Measurements from ENCODE around the gene RARA. TPM values are rescaled to one million over a fixed set of nuclear protein-coding genes. Genes with fewer than 3 reads are reported as not detected.
"Not testable (repeated sequence)": the region's sequence is repeated elsewhere in the genome, so short reads cannot be mapped to it uniquely, and the experiment has no call there.

RARA gene
- total RNA-seq, 1 donor: 67.9 TPM

DNA sequence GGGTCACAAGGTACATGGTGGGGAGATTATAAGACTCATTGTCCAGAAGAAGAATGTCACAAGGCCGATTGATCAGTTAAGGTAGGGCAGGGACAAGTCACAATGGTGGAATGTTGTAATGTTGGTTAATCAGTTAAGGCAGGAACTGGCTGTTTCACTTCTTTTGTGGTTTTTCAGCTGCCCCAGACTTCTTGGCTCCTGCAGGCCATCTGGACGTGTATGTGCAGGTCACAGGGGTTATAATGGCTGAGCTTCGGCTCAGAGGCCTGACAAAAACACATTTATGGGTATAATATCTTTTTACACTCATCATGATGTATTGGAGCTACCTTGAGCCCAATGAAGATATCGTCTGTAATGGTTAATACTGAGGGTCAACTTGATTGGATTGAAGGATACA lies 63.7 kb downstream of the RARA start:
- H3K9me3 ChIP-seq (ENCODE audit: low read depth, low read length); H3K4me3 ChIP-seq (ENCODE audit: low read length); H3K27me3 ChIP-seq (ENCODE audit: insufficient read depth, low read length); H3K4me1 ChIP-seq (ENCODE audit: insufficient read depth, low read length): not testable (repeated sequence)

GRCh38 chr17:40373324-40373723 lies 64.3 kb downstream of the RARA start:
- H3K4me3 ChIP-seq (ENCODE audit: low read length): no peak overlapping the region
- H3K9me3 ChIP-seq (ENCODE audit: low read depth, low read length): no peaks in the 10 kb centered on the region
- H3K4me1 ChIP-seq (ENCODE audit: insufficient read depth, low read length): no peaks in the 10 kb centered on the region
- no peaks in the 10 kb centered on the region for H3K27me3 ChIP-seq (ENCODE audit: insufficient read depth, low read length)

- H3K4me3 ChIP-seq (ENCODE audit: low read length): no peak overlapping the region
- no peaks in the 10 kb centered on the region for H3K9me3 ChIP-seq (ENCODE audit: low read depth, low read length)
- no peaks in the 10 kb centered on the region for H3K27me3 ChIP-seq (ENCODE audit: insufficient read depth, low read length)
- H3K4me1 ChIP-seq (ENCODE audit: insufficient read depth, low read length): no peaks in the 10 kb centered on the region
These were observed 65.0 kb downstream of the RARA start for GRCh38 chr17:40373999-40374398.

- Histone ChIP-seq H3K9me3 (ENCODE audit: low read depth, low read length) (no peaks in the 10 kb centered on the region), H3K27me3 (ENCODE audit: insufficient read depth, low read length) (no peaks in the 10 kb centered on the region), H3K4me1 (ENCODE audit: insufficient read depth, low read length) (no peaks in the 10 kb centered on the region), H3K4me3 (ENCODE audit: low read length) (no peak overlapping the region)
These were observed 66.0 kb downstream of the RARA start for GRCh38 chr17:40374821-40375498.

- not testable (repeated sequence) for H3K9me3 ChIP-seq (ENCODE audit: low read depth, low read length); H3K4me1 ChIP-seq (ENCODE audit: insufficient read depth, low read length); H3K27me3 ChIP-seq (ENCODE audit: insufficient read depth, low read length); H3K4me3 ChIP-seq (ENCODE audit: low read length)
These were observed 66.8 kb downstream of the RARA start for GRCh38 chr17:40375786-40376185.

- not testable (repeated sequence) for H3K4me1 ChIP-seq (ENCODE audit: insufficient read depth, low read length); H3K4me3 ChIP-seq (ENCODE audit: low read length); H3K27me3 ChIP-seq (ENCODE audit: insufficient read depth, low read length); H3K9me3 ChIP-seq (ENCODE audit: low read depth, low read length)
These were observed 67.6 kb downstream of the RARA start for GRCh38 chr17:40376541-40376940.

DNA sequence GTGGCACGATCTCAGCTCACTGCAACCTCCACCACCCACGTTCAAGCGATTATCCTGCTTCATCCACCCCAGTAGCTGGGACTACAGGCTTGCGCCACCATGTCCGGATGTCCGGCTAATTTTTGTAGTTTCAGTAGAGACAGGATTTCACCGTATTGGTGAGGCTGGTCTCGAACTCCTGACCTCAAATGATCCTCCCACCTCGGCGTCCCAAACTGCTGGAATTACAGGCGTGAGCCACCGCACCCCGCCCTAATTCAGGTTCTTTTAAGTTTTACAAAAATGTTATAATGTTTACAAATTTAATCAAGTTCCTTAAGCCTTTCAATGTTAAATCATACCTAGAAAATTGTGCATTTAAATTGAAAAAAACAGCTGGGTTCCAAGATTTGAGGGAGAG lies 68.9 kb downstream of the RARA start:
- Histone ChIP-seq H3K4me3 (ENCODE audit: low read length) (no peak overlapping the region), H3K4me1 (ENCODE audit: insufficient read depth, low read length) (no peaks in the 10 kb centered on the region), H3K27me3 (ENCODE audit: insufficient read depth, low read length) (no peaks in the 10 kb centered on the region), H3K9me3 (ENCODE audit: low read depth, low read length) (no peaks in the 10 kb centered on the region)

DNA sequence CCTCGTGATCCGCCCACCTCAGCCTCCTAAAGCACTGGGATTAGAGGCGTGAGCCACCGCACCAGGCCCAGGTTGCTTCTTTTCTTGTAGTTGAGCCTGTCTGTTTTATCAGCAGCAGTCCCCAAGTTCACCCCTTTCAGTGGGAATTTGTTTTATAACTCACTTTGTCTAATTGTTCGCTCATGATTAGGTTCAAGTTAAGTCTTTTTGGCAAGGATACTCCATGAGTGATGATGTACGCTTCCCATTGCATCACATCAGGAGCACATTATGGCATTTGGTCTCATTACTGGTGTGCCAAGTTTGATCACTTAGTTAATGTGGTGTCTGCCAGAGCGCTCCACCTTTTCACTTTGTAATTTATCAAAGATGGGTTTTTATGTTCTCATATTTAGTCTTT lies 70.0 kb downstream of the RARA start:
- Histone ChIP-seq H3K4me3 (ENCODE audit: low read length) (no peak overlapping the region), H3K4me1 (ENCODE audit: insufficient read depth, low read length) (no peaks in the 10 kb centered on the region), H3K9me3 (ENCODE audit: low read depth, low read length) (no peaks in the 10 kb centered on the region)

DNA sequence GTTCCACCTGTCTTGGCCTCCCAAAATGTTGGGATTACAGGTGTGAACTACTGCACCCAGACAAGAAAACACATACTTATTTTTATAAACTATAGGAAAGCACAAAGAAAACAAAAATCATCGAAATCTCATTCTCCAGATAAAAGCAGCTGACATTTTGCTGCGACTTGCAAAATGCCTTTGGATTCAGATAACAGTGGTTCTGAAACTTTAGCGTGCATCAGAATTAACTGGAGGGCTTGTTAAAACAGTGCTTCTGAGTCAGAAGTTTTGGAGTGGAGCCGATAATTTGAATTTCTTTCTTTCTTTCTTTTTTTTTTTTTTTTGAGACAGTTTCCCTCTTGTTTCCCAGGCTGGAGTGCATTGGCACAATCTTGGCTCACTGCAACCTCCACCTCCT lies 73.3 kb downstream of the RARA start:
- Histone ChIP-seq H3K9me3 (ENCODE audit: low read depth, low read length) (no peaks in the 10 kb centered on the region), H3K4me3 (ENCODE audit: low read length) (no peak overlapping the region), H3K27me3 (ENCODE audit: insufficient read depth, low read length) (no peaks in the 10 kb centered on the region), H3K4me1 (ENCODE audit: insufficient read depth, low read length) (no peaks in the 10 kb centered on the region)

More for the DNA sequence above, 70.0 kb downstream of the RARA start:
- H3K27me3 ChIP-seq (ENCODE audit: insufficient read depth, low read length): no peaks in the 10 kb centered on the region

- H3K4me3 ChIP-seq (ENCODE audit: low read length); H3K27me3 ChIP-seq (ENCODE audit: insufficient read depth, low read length): not testable (repeated sequence)
These were observed 77.6 kb downstream of the RARA start for GRCh38 chr17:40386555-40386954.

GRCh38 chr17:40399185-40399584 lies 90.2 kb downstream of the RARA start:
- H3K4me3 ChIP-seq (ENCODE audit: low read length): no peak overlapping the region
- H3K9me3 ChIP-seq (ENCODE audit: low read depth, low read length): no peaks in the 10 kb centered on the region
- no peaks in the 10 kb centered on the region for H3K4me1 ChIP-seq (ENCODE audit: insufficient read depth, low read length)
- no peaks in the 10 kb centered on the region for H3K27me3 ChIP-seq (ENCODE audit: insufficient read depth, low read length)

More at GRCh38 chr17:40386555-40386954, 77.6 kb downstream of the RARA start:
- H3K9me3 ChIP-seq (ENCODE audit: low read depth, low read length); H3K4me1 ChIP-seq (ENCODE audit: insufficient read depth, low read length): not testable (repeated sequence)

- no peaks in the 10 kb centered on the region for H3K4me1 ChIP-seq (ENCODE audit: insufficient read depth, low read length)
- no peaks in the 10 kb centered on the region for H3K9me3 ChIP-seq (ENCODE audit: low read depth, low read length)
- H3K27me3 ChIP-seq (ENCODE audit: insufficient read depth, low read length): no peaks in the 10 kb centered on the region
- no peak overlapping the region for H3K4me3 ChIP-seq (ENCODE audit: low read length)
These were observed 93.7 kb downstream of the RARA start for GRCh38 chr17:40402668-40403067.

DNA sequence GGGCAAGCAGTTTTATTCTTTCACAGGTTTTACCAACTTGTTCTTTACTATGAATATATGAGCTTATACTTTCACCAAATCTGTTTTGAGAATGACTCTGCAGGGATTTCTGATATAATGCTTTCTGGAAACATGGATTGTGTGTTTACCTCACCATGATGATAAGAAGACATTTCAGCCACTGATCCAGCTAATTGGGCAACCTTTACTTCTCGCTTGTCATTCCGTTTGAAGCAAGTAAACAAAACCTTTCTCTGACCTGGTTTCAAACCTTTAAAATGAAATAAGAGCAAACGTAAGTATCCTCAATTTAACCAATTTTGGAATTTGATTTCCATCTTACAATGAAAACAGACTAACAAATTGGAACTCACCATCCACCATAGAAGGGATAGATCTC lies 95.0 kb downstream of the RARA start:
- Histone ChIP-seq H3K4me3 (ENCODE audit: low read length) (no peak overlapping the region), H3K9me3 (ENCODE audit: low read depth, low read length) (no peaks in the 10 kb centered on the region), H3K27me3 (ENCODE audit: insufficient read depth, low read length) (no peaks in the 10 kb centered on the region), H3K4me1 (ENCODE audit: insufficient read depth, low read length) (no peaks in the 10 kb centered on the region)

Other genes starting within 250 kb of the RARA start
- 39.0 TPM for gene THRA, start 246.2 kb upstream of the RARA start, total RNA-seq
- 9.9 TPM for gene NR1D1, start 208.6 kb upstream of the RARA start, total RNA-seq
- 81.1 TPM for gene MSL1, start 187.2 kb upstream of the RARA start, total RNA-seq
- 49.6 TPM for gene CASC3, start 168.6 kb upstream of the RARA start, total RNA-seq
- gene RAPGEFL1, start 131.7 kb upstream of the RARA start, total RNA-seq: 2.3 TPM
- gene WIPF2, start 89.9 kb upstream of the RARA start, total RNA-seq: 11.8 TPM
- 0.21 TPM for gene CDC6, start 21.3 kb upstream of the RARA start, total RNA-seq
- 0.21 TPM for gene GJD3, start 55.6 kb downstream of the RARA start, total RNA-seq
- 1.7 TPM for gene TOP2A, start 108.7 kb downstream of the RARA start, total RNA-seq
- 0.94 TPM for gene IGFBP4, start 134.3 kb downstream of the RARA start, total RNA-seq
- gene TNS4, start 192.4 kb downstream of the RARA start, total RNA-seq: 0.21 TPM